Measurements from ENCODE around the gene FBXO10.

Gene FBXO10

DNA sequence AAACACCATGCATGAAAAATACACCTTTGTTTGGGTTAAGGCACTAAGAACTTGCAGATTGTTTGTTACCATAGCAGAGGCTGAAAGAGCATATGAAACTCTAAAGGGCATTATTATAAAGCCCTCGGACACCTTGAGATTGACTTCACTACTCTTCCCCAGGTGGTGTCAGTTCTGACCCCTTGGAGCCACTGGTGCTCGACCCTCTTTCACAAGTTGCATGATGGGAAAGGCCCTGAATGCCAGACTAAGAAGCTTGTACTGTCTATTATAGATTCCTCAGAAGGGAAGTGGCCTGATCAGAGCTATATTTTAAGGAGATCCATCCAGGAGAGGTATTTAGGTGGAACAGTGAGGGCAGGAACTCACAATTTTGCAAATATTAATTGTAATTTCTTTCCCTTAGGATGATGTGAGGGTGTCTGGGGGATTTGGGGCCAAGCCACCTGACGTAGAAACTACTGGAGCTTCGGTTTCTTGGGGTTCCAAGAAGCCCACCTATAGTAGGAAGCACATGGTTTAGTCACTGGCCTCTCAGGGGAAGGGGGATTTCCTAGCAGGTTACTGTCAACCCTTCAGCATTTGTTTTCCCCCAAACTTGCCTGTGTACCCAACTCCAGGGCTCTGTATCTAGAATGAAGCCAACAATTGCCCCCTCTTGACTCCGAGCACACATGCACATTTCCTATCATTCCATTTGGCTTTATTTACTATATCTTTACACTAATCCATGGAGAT is 16.2 kb downstream of the FBXO10 start:
- no peak overlapping the region for H3K27ac ChIP-seq (replicated peaks)
- H3K27me3 ChIP-seq (ENCODE audit: insufficient read depth, poor library complexity, severe bottlenecking), result no peaks in the 10 kb centered on the region
- DNase-seq (ENCODE audit: low read depth in 1 of 2, low spot score in 1 of 2), result no peak
- no peak overlapping the region for H3K4me3 ChIP-seq (replicated peaks; ENCODE audit: insufficient read depth, low read length)
- TF ChIP-seq SPI1 (IDR thresholded peaks at IDR 0.05; ENCODE audit: borderline replicate concordance, low read depth), result no peak
- TF ChIP-seq, protein P1, sequence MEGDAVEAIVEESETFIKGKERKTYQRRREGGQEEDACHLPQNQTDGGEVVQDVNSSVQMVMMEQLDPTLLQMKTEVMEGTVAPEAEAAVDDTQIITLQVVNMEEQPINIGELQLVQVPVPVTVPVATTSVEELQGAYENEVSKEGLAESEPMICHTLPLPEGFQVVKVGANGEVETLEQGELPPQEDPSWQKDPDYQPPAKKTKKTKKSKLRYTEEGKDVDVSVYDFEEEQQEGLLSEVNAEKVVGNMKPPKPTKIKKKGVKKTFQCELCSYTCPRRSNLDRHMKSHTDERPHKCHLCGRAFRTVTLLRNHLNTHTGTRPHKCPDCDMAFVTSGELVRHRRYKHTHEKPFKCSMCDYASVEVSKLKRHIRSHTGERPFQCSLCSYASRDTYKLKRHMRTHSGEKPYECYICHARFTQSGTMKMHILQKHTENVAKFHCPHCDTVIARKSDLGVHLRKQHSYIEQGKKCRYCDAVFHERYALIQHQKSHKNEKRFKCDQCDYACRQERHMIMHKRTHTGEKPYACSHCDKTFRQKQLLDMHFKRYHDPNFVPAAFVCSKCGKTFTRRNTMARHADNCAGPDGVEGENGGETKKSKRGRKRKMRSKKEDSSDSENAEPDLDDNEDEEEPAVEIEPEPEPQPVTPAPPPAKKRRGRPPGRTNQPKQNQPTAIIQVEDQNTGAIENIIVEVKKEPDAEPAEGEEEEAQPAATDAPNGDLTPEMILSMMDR (IDR thresholded peaks at IDR 0.05; ENCODE audit: insufficient read depth, low read length), result no peak
- TF ChIP-seq GABPA (IDR thresholded peaks at IDR 0.05; ENCODE audit: low read depth), result no peak
- TF ChIP-seq POLR2AphosphoS5 (IDR thresholded peaks at IDR 0.05; ENCODE audit: low read depth), result no peak
- TF ChIP-seq, protein P2, sequence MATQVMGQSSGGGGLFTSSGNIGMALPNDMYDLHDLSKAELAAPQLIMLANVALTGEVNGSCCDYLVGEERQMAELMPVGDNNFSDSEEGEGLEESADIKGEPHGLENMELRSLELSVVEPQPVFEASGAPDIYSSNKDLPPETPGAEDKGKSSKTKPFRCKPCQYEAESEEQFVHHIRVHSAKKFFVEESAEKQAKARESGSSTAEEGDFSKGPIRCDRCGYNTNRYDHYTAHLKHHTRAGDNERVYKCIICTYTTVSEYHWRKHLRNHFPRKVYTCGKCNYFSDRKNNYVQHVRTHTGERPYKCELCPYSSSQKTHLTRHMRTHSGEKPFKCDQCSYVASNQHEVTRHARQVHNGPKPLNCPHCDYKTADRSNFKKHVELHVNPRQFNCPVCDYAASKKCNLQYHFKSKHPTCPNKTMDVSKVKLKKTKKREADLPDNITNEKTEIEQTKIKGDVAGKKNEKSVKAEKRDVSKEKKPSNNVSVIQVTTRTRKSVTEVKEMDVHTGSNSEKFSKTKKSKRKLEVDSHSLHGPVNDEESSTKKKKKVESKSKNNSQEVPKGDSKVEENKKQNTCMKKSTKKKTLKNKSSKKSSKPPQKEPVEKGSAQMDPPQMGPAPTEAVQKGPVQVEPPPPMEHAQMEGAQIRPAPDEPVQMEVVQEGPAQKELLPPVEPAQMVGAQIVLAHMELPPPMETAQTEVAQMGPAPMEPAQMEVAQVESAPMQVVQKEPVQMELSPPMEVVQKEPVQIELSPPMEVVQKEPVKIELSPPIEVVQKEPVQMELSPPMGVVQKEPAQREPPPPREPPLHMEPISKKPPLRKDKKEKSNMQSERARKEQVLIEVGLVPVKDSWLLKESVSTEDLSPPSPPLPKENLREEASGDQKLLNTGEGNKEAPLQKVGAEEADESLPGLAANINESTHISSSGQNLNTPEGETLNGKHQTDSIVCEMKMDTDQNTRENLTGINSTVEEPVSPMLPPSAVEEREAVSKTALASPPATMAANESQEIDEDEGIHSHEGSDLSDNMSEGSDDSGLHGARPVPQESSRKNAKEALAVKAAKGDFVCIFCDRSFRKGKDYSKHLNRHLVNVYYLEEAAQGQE (IDR thresholded peaks at IDR 0.05; ENCODE audit: insufficient replicate concordance, low read depth), result no peak

DNA sequence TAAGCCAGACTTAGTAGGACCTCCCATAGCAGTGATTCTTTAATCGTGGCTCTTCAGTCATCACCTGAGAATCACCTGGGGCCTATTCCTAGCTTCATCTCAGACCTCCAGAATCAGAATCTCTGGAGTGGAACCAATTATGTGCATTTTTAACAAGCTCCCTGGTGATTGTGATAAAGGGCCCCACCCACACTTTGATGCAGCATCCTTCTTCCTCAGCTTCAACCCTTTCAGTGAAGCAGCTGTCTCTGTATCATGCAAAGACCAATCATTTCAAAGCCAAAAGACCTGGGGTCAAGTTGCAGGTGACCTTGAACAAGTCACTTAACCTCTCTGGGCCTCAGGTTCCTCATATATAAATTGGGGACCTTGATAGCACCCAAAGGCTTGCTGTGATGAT is 17.1 kb downstream of the FBXO10 start:
- TF ChIP-seq GABPA (IDR thresholded peaks at IDR 0.05; ENCODE audit: low read depth), result no peak
- TF ChIP-seq, protein P1 (IDR thresholded peaks at IDR 0.05; ENCODE audit: insufficient read depth, low read length), result no peak
- no peak for TF ChIP-seq SPI1 (IDR thresholded peaks at IDR 0.05; ENCODE audit: borderline replicate concordance, low read depth)
- no peak overlapping the region for H3K27ac ChIP-seq (replicated peaks)
- no peak overlapping the region for H3K4me3 ChIP-seq (replicated peaks; ENCODE audit: insufficient read depth, low read length)
- H3K27me3 ChIP-seq (ENCODE audit: insufficient read depth, poor library complexity, severe bottlenecking), result no peaks in the 10 kb centered on the region
- no peak for DNase-seq (ENCODE audit: low read depth in 1 of 2, low spot score in 1 of 2)

DNA sequence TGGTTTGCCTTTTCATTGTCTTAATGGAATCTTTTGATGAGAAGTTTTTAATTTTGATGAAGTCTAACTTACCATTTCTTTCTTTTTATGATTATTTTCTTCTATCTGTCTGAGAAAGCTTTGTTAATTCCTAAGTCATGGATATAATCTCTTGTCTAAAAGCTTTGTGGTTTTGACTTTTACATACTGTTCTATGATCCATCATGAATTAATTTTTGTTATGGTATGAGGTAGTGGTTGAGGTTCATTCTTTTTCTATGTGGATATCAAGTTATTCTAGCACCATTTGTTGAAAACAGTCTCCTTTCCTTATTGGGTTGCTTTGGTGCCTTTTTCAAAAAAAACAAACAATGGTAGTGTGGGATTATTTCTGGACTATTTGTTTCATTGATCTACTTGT is 20.4 kb downstream of the FBXO10 start:
- Histone ChIP-seq H3K4me3 (replicated peaks; ENCODE audit: insufficient read depth, low read length) (no peak overlapping the region), H3K27ac (replicated peaks) (no peak overlapping the region), H3K27me3 (ENCODE audit: insufficient read depth, poor library complexity, severe bottlenecking) (no peaks in the 10 kb centered on the region)
- TF ChIP-seq POLR2AphosphoS5 (IDR thresholded peaks at IDR 0.05; ENCODE audit: low read depth) (no peak), SPI1 (IDR thresholded peaks at IDR 0.05; ENCODE audit: borderline replicate concordance, low read depth) (no peak), GABPA (IDR thresholded peaks at IDR 0.05; ENCODE audit: low read depth) (no peak)
- TF ChIP-seq, protein P2 (IDR thresholded peaks at IDR 0.05; ENCODE audit: insufficient replicate concordance, low read depth), result no peak
- TF ChIP-seq, protein P1 (IDR thresholded peaks at IDR 0.05; ENCODE audit: insufficient read depth, low read length), result no peak
- no peak for DNase-seq (ENCODE audit: low read depth in 1 of 2, low spot score in 1 of 2)

DNA sequence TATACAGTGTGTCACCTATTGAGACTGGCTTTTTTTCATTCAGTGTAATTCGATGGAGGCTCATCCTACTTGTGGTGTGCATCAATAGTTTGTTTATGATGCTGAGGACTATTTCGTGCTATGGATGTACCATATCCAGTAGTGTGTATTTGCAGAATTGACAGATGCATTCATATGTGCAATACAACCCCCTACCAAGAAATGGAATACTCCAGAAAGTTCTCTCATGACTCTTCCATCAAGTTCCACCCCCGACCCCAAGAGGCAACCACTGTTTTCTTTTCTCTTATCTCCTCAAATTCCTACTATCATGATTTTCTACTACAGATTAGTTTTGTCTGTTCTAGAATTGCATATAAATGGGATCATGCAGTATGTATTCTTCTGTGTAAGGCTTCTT is 21.9 kb downstream of the FBXO10 start:
- Histone ChIP-seq H3K27ac (replicated peaks) (no peak overlapping the region), H3K4me3 (replicated peaks; ENCODE audit: insufficient read depth, low read length) (no peak overlapping the region), H3K27me3 (ENCODE audit: insufficient read depth, poor library complexity, severe bottlenecking) (no peaks in the 10 kb centered on the region)
- DNase-seq (ENCODE audit: low read depth in 1 of 2, low spot score in 1 of 2), result no peak
- TF ChIP-seq POLR2AphosphoS5 (IDR thresholded peaks at IDR 0.05; ENCODE audit: low read depth), result no peak
- TF ChIP-seq SPI1 (IDR thresholded peaks at IDR 0.05; ENCODE audit: borderline replicate concordance, low read depth), result no peak
- TF ChIP-seq, protein P2 (IDR thresholded peaks at IDR 0.05; ENCODE audit: insufficient replicate concordance, low read depth), result no peak
- TF ChIP-seq GABPA (IDR thresholded peaks at IDR 0.05; ENCODE audit: low read depth), result no peak
- TF ChIP-seq, protein P1 (IDR thresholded peaks at IDR 0.05; ENCODE audit: insufficient read depth, low read length), result no peak
